ENCODE data around the gene IMMP1L.

GRCh38 chr11:31441296-31441695 is 68.1 kb downstream of the IMMP1L start:
- TF ChIP-seq CTCF (IDR thresholded peaks at IDR 0.05) = no peak
- TF ChIP-seq POLR2A (IDR thresholded peaks at IDR 0.05) = no peak
